GM18870 (cell line): ENCODE data around the gene EEIG2.

Source experiments
- ATAC-seq: cut with Tn5 transposase; IDR thresholded peaks from one replicate; pipeline ENCODE4 v1.9.1; 2021; ENCODE audit warnings: moderate library complexity; ENCODE audit not compliant: unreplicated experiment

EEIG2 gene

GRCh38 chr1:108575375-108575774, 15.5 kb downstream of the EEIG2 start:
- no peak for ATAC-seq

DNA sequence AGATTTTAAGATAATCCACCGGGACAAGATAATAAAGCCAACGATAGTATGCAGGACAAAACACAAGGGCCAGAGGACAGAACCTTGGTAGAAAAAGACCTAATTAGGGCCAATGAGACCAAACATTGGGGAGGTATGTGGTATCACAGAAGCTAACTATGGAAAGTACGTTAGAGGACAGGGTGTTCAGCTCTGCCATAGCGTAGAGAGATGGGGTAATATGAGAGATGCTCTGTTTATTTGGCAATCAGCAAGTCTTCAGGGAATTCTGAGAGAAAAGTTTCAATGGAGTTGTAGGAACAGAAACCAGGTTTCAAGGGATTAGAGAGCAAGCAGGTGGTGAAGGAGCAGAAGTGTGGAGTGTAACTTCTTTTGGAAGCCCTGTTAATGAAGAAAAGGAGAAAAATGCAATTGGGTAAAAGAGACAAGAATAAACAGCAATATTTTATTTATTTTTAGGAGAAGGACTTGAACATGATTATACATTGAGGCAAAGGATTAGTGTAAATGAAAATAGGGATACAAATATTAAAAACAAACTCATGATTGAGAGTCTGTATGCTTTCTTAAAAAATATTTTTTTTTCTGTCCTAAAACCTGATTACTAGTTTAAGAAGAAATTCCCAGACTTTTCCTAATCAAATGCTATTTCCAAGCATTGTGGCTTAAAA, 24.0 kb downstream of the EEIG2 start:
- ATAC-seq: peak; percentile 12

DNA sequence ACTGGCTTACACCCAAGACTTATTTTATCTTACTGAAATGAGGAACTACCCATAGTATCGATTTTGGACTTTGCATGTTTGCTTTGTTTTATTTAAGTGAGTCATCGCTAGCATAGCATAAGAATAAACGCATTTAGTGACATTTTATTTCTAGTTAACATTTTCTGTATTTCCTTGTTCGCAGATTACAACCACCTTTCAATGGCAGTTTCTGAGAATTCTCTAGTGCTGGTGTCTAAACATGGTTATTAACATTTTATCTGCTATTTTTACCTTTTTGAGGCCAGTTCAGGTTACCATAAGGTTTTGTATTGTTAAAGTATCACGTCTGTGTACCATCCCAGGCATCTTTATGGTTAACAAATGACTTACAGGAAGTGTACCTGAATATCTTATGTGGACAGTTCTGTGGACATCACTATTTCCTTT, 24.5 kb downstream of the EEIG2 start:
- ATAC-seq: peak; percentile 63

DNA sequence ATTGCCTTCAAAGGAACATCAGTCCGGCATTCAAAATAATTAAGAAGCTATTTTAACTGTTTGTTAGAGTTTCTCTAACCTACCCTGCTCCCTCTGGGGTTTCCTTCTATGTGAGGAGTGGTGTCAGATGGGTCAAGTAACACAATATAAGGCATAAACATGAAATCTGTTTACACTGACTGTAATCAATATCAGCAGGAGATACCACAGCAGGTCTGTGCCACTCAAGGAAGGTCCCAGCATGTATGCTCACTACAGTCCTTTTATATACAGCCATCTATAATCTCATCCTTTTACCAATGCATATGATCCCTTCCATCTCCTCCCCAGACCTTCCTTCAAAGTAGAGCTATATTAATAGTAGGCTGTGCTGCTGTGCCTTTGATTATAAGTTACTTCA, 25.4 kb downstream of the EEIG2 start:
- ATAC-seq: no peak

DNA sequence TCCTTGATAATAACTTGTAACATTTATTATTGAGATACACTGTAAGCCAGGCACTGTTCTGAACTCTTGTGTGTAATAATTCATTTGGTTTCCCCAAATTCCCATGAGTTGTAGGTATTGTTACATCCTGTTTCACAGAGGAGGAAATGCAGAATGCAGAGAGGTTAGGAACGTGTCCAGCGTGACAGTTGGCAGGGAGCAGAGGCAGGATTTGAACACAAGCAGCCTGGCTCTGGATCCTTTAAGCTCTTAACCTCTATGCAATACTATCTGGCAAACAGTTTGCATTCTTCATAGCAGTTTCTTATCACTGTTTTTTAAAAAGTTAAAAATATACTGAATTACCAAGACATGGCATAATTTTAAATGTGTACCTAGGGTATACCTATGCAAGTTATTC, 30.5 kb downstream of the EEIG2 start:
- ATAC-seq: no peak

- no peak for ATAC-seq
Measured at GRCh38 chr1:108590957-108591356, 31.1 kb downstream of the EEIG2 start.

GRCh38 chr1:108591466-108591865, 31.6 kb downstream of the EEIG2 start:
- no peak for ATAC-seq

DNA sequence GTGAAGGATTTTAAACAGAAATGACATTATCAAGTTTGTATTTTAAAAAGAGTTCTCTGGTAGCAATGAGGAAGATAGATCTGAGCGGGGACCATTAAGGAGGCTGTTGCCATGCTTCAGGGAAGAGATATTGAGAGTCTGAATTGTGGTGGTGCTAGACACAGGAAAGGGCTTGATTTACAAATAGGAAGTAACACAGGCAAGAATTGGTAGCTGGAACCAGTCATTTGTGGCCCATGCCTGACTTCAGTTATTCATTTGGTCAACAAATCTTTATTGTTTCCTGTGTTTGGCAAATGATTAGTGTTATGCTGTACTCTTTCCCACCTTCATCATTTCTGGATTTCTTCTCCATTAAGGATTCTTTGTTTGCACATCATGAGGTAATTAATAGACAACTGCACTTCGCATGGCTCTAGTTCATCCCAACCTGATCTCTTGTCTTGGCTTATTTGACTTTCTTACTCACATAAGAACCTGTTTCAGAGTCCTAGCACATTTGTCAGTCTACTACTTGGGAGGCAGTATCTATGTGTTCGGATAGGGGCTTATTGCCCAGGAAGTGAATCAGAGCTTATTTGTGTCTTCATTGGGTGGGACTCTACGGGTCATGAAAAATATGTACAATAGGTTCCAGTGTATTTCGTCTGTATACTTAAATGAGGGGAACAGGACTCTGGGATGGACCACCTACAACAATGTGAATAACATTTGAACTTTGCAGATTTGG, 32.3 kb downstream of the EEIG2 start:
- no peak for ATAC-seq

GRCh38 chr1:108593448-108593847, 33.5 kb downstream of the EEIG2 start:
- no peak for ATAC-seq

- no peak for ATAC-seq
Measured at GRCh38 chr1:108595507-108595906, 35.6 kb downstream of the EEIG2 start.

DNA sequence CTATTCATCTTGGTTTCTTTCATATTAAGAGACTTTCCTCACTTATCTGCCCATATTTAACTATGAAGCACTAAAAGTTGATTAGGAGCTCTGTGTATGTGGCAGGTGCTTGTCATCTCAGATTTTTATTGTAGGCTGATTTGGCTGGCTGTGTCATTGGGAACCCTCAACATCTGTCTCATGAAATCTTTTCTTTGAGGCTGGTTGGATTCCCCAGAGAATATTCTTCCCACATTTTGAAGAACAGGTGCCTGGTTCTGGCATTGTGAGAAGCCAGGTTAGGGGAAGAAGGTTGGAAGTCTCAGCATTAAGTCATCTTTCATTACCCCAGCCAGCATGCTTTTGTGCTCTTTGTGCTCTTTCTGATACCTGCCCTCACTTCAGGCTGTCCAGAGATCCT, 37.1 kb downstream of the EEIG2 start:
- no peak for ATAC-seq

GRCh38 chr1:108598340-108598739, 38.4 kb downstream of the EEIG2 start:
- ATAC-seq: no peak

GRCh38 chr1:108600504-108600903, 40.6 kb downstream of the EEIG2 start:
- no peak for ATAC-seq

DNA sequence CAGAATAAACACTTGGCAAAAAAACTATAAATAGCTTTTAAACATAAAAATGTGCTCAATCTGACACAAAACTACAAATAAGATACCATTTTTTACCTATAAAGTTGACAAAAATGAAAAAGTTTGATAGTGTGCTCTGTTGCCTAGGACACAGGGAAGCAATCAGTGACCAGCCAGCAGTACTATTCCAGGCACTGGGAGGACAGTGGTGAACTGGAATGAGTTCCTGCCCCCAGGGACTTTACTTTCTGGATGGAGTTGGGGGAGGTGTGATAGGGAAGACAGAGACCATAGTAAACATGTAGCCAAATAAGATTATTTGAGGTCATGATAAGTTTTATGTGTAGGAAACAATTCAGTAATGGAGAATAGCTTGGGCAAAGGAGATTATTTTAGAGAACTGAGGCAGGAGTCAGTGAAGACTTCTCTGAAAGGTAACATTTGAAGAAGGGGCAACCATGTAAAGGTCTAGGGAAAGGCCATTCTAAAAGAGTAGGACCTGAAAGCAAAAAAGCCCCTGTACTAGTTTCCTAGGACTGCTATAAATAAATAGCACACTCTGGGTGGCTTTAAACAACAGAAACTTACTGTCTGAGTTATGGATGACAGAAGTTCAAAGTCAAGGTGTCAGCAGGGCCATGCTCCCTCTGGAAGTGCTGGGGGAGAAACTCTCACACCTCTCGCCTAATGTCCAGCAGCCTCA, 42.0 kb downstream of the EEIG2 start:
- ATAC-seq: no peak

DNA sequence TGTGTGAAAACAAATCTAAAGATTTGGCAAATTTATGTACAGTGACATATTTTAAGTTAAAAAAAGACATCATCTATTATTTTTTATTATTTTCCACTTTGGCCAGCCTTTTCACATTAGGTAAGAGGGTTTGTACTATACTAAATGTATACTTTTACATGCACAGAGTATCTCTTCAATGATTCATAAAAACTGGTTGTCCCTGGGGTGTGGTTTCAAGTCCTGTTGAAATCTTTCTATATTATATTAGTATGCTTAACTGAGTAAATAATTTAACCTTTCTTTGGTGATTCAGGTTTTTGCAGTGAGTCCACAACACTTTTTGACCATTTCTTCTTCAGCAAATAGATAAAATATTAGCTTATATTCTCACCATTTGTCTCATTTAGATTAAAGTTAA, 45.7 kb downstream of the EEIG2 start:
- no peak for ATAC-seq

- no peak for ATAC-seq
Measured at GRCh38 chr1:108606478-108606877, 46.6 kb downstream of the EEIG2 start.

- no peak for ATAC-seq
Measured at GRCh38 chr1:108609483-108610049, 49.7 kb downstream of the EEIG2 start.
